ENCODE results near the gene CSF2RB.

DNA sequence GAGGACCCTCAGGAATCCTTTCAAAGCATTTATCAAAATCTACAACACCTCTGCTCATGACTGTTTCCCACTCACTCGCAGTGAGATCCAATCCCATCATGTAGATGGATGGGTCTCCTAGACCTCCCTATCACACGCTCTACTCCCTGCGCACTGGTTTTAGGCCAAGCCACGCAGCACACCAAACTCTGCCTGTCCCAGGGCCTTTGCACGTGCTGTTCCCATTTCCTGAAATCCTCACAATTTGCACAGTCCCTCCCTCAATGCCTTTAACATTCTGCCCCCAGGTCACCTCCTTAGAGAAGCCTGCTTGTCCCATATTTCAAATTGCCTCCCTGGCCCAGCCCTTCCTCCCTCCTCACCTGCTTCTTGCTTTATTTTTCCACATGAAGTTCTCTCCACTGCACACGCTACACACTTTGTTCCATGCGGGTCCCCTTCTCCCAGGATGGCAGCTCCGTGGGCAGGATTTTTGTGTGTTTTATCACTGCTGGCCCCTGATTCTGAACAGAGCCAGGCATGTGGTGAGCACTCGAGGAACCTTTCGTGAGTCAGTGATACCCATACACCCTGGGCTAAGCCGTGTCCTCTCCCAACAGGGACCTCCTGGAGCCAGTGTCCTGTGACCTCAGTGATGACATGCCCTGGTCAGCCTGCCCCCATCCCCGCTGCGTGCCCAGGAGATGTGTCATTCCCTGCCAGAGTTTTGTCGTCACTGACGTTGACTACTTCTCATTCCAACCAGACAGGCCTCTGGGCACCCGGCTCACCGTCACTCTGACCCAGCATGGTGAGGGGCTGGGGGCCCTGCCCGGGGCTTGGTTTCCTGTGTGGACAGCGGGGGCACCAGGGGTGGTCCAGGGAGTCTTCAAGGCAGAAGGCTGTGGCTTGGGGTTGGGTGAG is 12.2 kb downstream of the CSF2RB start:
- TF ChIP-seq, protein P1, sequence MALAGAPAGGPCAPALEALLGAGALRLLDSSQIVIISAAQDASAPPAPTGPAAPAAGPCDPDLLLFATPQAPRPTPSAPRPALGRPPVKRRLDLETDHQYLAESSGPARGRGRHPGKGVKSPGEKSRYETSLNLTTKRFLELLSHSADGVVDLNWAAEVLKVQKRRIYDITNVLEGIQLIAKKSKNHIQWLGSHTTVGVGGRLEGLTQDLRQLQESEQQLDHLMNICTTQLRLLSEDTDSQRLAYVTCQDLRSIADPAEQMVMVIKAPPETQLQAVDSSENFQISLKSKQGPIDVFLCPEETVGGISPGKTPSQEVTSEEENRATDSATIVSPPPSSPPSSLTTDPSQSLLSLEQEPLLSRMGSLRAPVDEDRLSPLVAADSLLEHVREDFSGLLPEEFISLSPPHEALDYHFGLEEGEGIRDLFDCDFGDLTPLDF (CRISPR knock-in tag; IDR thresholded peaks at IDR 0.05) = no peak
- TF ChIP-seq POLR2AphosphoS5 (IDR thresholded peaks at IDR 0.05; ENCODE audit: low read depth, low read length) (no peak), MTA3 (CRISPR knock-in tag; IDR thresholded peaks at IDR 0.05) (no peak), POLR2A (IDR thresholded peaks at IDR 0.05; ENCODE audit: insufficient read depth in 1 of 2, low read depth in 2 of 2, low read length in 2 of 2) (no peak), ZNF383 (CRISPR knock-in tag; IDR thresholded peaks at IDR 0.05; ENCODE audit: borderline replicate concordance) (no peak), HMGA1 (CRISPR knock-in tag; conservative IDR thresholded peaks at IDR 0.05) (no peak)
- TF ChIP-seq, protein P2, sequence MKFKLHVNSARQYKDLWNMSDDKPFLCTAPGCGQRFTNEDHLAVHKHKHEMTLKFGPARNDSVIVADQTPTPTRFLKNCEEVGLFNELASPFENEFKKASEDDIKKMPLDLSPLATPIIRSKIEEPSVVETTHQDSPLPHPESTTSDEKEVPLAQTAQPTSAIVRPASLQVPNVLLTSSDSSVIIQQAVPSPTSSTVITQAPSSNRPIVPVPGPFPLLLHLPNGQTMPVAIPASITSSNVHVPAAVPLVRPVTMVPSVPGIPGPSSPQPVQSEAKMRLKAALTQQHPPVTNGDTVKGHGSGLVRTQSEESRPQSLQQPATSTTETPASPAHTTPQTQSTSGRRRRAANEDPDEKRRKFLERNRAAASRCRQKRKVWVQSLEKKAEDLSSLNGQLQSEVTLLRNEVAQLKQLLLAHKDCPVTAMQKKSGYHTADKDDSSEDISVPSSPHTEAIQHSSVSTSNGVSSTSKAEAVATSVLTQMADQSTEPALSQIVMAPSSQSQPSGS (CRISPR knock-in tag; IDR thresholded peaks at IDR 0.05) = no peak
- TF ChIP-seq, protein P3, sequence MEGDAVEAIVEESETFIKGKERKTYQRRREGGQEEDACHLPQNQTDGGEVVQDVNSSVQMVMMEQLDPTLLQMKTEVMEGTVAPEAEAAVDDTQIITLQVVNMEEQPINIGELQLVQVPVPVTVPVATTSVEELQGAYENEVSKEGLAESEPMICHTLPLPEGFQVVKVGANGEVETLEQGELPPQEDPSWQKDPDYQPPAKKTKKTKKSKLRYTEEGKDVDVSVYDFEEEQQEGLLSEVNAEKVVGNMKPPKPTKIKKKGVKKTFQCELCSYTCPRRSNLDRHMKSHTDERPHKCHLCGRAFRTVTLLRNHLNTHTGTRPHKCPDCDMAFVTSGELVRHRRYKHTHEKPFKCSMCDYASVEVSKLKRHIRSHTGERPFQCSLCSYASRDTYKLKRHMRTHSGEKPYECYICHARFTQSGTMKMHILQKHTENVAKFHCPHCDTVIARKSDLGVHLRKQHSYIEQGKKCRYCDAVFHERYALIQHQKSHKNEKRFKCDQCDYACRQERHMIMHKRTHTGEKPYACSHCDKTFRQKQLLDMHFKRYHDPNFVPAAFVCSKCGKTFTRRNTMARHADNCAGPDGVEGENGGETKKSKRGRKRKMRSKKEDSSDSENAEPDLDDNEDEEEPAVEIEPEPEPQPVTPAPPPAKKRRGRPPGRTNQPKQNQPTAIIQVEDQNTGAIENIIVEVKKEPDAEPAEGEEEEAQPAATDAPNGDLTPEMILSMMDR (CRISPR knock-in tag; IDR thresholded peaks at IDR 0.05) = no peak
- TF ChIP-seq, protein P4, sequence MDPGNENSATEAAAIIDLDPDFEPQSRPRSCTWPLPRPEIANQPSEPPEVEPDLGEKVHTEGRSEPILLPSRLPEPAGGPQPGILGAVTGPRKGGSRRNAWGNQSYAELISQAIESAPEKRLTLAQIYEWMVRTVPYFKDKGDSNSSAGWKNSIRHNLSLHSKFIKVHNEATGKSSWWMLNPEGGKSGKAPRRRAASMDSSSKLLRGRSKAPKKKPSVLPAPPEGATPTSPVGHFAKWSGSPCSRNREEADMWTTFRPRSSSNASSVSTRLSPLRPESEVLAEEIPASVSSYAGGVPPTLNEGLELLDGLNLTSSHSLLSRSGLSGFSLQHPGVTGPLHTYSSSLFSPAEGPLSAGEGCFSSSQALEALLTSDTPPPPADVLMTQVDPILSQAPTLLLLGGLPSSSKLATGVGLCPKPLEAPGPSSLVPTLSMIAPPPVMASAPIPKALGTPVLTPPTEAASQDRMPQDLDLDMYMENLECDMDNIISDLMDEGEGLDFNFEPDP (CRISPR knock-in tag; conservative IDR thresholded peaks at IDR 0.05) = no peak
- TF ChIP-seq, protein P5, sequence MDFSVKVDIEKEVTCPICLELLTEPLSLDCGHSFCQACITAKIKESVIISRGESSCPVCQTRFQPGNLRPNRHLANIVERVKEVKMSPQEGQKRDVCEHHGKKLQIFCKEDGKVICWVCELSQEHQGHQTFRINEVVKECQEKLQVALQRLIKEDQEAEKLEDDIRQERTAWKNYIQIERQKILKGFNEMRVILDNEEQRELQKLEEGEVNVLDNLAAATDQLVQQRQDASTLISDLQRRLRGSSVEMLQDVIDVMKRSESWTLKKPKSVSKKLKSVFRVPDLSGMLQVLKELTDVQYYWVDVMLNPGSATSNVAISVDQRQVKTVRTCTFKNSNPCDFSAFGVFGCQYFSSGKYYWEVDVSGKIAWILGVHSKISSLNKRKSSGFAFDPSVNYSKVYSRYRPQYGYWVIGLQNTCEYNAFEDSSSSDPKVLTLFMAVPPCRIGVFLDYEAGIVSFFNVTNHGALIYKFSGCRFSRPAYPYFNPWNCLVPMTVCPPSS (IDR thresholded peaks at IDR 0.05) = no peak

All from HepG2 (cell line).